Parathyroid adenoma (tissue), 2 donors: ENCODE measurements around the gene GAK.

Experiments used
- H2AFZ ChIP-seq: fragments of 300-600 bp; sonication (generic); one replicate; pipeline ENCODE4 v1.7.0; 2017; ENCODE audit warnings: antibody characterized with exemption, mild to moderate bottlenecking
- H3K27ac ChIP-seq: fragments of 300-600 bp; sonication (generic); one replicate; pipeline ENCODE4 v1.7.0; 2017
- H3K27me3 ChIP-seq: fragments of 300-600 bp; sonication (generic); one replicate; pipeline ENCODE4 v1.7.0; 2017; ENCODE audit warnings: low read length; ENCODE audit not compliant: control insufficient read depth, insufficient read depth
- H3K36me3 ChIP-seq: fragments of 300-600 bp; sonication (generic); one replicate; pipeline ENCODE4 v1.7.0; 2017; ENCODE audit warnings: low read length; ENCODE audit not compliant: control insufficient read depth, insufficient read depth
- H3K4me1 ChIP-seq: fragments of 300-600 bp; sonication (generic); one replicate; pipeline ENCODE4 v1.7.0; 2017; ENCODE audit warnings: control low read depth
- H3K4me2 ChIP-seq: fragments of 300-600 bp; sonication (generic); one replicate; pipeline ENCODE4 v1.7.0; 2017; ENCODE audit warnings: low read length
- H3K4me3 ChIP-seq: fragments of 300-600 bp; sonication (generic); one replicate; pipeline ENCODE4 v1.7.0; 2017; ENCODE audit warnings: low read depth, low read length
- H3K79me2 ChIP-seq: fragments of 300-600 bp; sonication (generic); one replicate; pipeline ENCODE4 v1.7.0; 2017; ENCODE audit warnings: control low read depth
- H3K9ac ChIP-seq: fragments of 300-600 bp; sonication (generic); one replicate; pipeline ENCODE4 v1.7.0; 2017; ENCODE audit warnings: mild to moderate bottlenecking
- H3K9me3 ChIP-seq: fragments of 300-600 bp; sonication (generic); one replicate; pipeline ENCODE4 v1.7.0; 2017; ENCODE audit warnings: low read length; ENCODE audit not compliant: control insufficient read depth
- CTCF ChIP-seq: fragments of 300-600 bp; sonication (generic); IDR thresholded peaks from one replicate; pipeline ENCODE4 v1.7.0; 2017; ENCODE audit warnings: antibody characterized with exemption, mild to moderate bottlenecking
- donor health status: primary hyperparathyroidism.

Gene GAK

GRCh38 chr4:913280-913618 lies 18.9 kb downstream of the GAK start:
- Histone ChIP-seq H3K4me3 (no peak overlapping the region), H3K9me3 (no peaks in the 10 kb centered on the region), H3K27me3 (no peaks in the 10 kb centered on the region), H3K36me3 (no peaks in the 10 kb centered on the region), H3K9ac (no peak overlapping the region), H3K79me2 (peaks cover 23% of the 10 kb centered on the region), H2AFZ (no peak overlapping the region), H3K4me2 (no peak overlapping the region), H3K27ac (no peak overlapping the region), H3K4me1 (no peaks in the 10 kb centered on the region)
- TF ChIP-seq CTCF, result no peak

- Histone ChIP-seq H3K9ac (no peak overlapping the region), H3K4me3 (no peak overlapping the region), H2AFZ (no peak overlapping the region), H3K27ac (peak overlapping the region; percentile 44), H3K79me2 (peaks cover 18% of the 10 kb centered on the region), H3K9me3 (no peaks in the 10 kb centered on the region), H3K36me3 (no peaks in the 10 kb centered on the region), H3K27me3 (no peaks in the 10 kb centered on the region), H3K4me2 (no peak overlapping the region), H3K4me1 (no peaks in the 10 kb centered on the region)
- TF ChIP-seq CTCF, result no peak
Observed at GRCh38 chr4:912548-913279, 19.4 kb downstream of the GAK start.

- no peak for TF ChIP-seq CTCF
- Histone ChIP-seq H3K36me3 (no peaks in the 10 kb centered on the region), H3K9me3 (no peaks in the 10 kb centered on the region), H3K4me2 (no peak overlapping the region), H3K4me3 (no peak overlapping the region), H3K27me3 (no peaks in the 10 kb centered on the region), H3K9ac (no peak overlapping the region), H3K4me1 (no peaks in the 10 kb centered on the region), H3K27ac (peak overlapping the region; percentile 44), H2AFZ (no peak overlapping the region), H3K79me2 (peaks cover 12% of the 10 kb centered on the region)
Observed at GRCh38 chr4:911871-912490, 20.1 kb downstream of the GAK start.

GRCh38 chr4:911221-911751 lies 20.8 kb downstream of the GAK start:
- Histone ChIP-seq H3K27ac (no peak overlapping the region), H3K36me3 (no peaks in the 10 kb centered on the region), H3K4me1 (no peaks in the 10 kb centered on the region), H3K9me3 (no peaks in the 10 kb centered on the region), H3K9ac (no peak overlapping the region), H2AFZ (no peak overlapping the region), H3K4me3 (no peak overlapping the region), H3K79me2 (peaks cover 5% of the 10 kb centered on the region), H3K27me3 (no peaks in the 10 kb centered on the region), H3K4me2 (no peak overlapping the region)
- TF ChIP-seq CTCF, result no peak
